Endothelial cell of umbilical vein (primary cell): ENCODE results near the gene CCDC30. TPM values are rescaled to one million over a fixed set of nuclear protein-coding genes. Genes with fewer than 3 reads are reported as not detected.

ENCODE experiments used
- Bru-seq: library from RNA; stranded (reverse); fragments of 400-500 nt; gene quantifications from one replicate; lab custom pipeline; 2021; lab: Mats Ljungman, UMichigan
- BruChase-seq, 2 experiments: library from RNA; stranded (reverse); fragments of 400-500 nt; gene quantifications; one replicate each; lab custom pipeline; 2021; lab: Mats Ljungman, UMichigan
- BruUV-seq: library from RNA; stranded (reverse); fragments of 400-500 nt; replicated peaks from 2 replicates; lab custom pipeline; 2021; lab: Mats Ljungman, UMichigan
- CTCF ChIA-PET: fragments of 300-600, 350-600 bp; sonication (Branson Sonifier 250); formaldehyde crosslinking; loops from one replicate; lab custom pipeline; 2021; ENCODE audit warnings: antibody characterized with exemption, inconsistent platforms; lab: Charles Lee
- POLR2A ChIA-PET: fragments of 300-600, 350-600 bp; sonication (Branson Sonifier 250); formaldehyde crosslinking; loops from one replicate; lab custom pipeline; 2021; ENCODE audit warnings: antibody characterized with exemption, inconsistent platforms; lab: Charles Lee
- DNase-seq: peaks from one replicate; pipeline ENCODE4 v3.0.0-alpha.2; 2011; ENCODE audit warnings: low read depth, low spot score
- FAIRE-seq: peaks from 2 replicates; lab custom pipeline; 2011; peaks lifted over from hg19 to GRCh38; lab: Jason Lieb, UNC
- H2AFZ ChIP-seq: 2 replicates; pipeline ENCODE4 v1.6.0; 2012; ENCODE audit warnings: low read depth, low read length, control low read depth, inconsistent platforms
- H3K27ac ChIP-seq: 2 replicates; pipeline ENCODE4 v1.5.1; 2011; ENCODE audit warnings: low read depth, mild to moderate bottlenecking, control low read depth, low read length, moderate library complexity; ENCODE audit not compliant: insufficient read depth
- H3K27me3 ChIP-seq, 2 experiments: 2 replicates each; pipeline versions ENCODE4 v1.6.0 to v1.6.1; 2011; ENCODE audit warnings: low read length in 2 of 2, mixed read lengths in 1 of 2; ENCODE audit not compliant: control insufficient read depth in 2 of 2, insufficient read depth in 2 of 2
- H3K36me3 ChIP-seq, 2 experiments: 2 replicates in 1 of 2; 3 replicates in 1 of 2; pipeline ENCODE4 v1.5.1; 2011; ENCODE audit warnings: low read length in 2 of 2, mild to moderate bottlenecking in 1 of 2, moderate library complexity in 1 of 2; ENCODE audit not compliant: control insufficient read depth in 2 of 2, insufficient read depth in 2 of 2; ENCODE audit errors: extremely low read depth in 1 of 2
- H3K4me1 ChIP-seq: 3 replicates; pipeline ENCODE4 v1.5.1; 2011; ENCODE audit warnings: mild to moderate bottlenecking, low read length; ENCODE audit not compliant: control insufficient read depth, insufficient read depth; ENCODE audit errors: extremely low read depth
- H3K4me2 ChIP-seq: 2 replicates; pipeline ENCODE4 v1.6.1; 2011; ENCODE audit warnings: low read length, control low read depth, mixed read lengths; ENCODE audit not compliant: insufficient read depth
- H3K4me3 ChIP-seq, 3 experiments: fragments of 200-600 bp in 1 of 3; sonication (generic), shearing (Covaris generic) in 1 of 3; replicated peaks in 1 of 3; 2 replicates each; pipeline ENCODE4 v1.5.1; 2011 to 2016; ENCODE audit warnings: control low read depth in 3 of 3, low read length in 3 of 3, mild to moderate bottlenecking in 2 of 3, inconsistent platforms in 1 of 3, low read depth in 1 of 3, moderate library complexity in 1 of 3; ENCODE audit not compliant: insufficient read depth in 1 of 3
- H3K79me2 ChIP-seq: 2 replicates; pipeline ENCODE4 v1.6.0; 2012; ENCODE audit warnings: low read length, inconsistent platforms; ENCODE audit not compliant: control insufficient read depth, insufficient read depth
- H3K9ac ChIP-seq: replicated peaks from 2 replicates; pipeline ENCODE3; 2011; ENCODE audit warnings: low read length, control low read depth; ENCODE audit not compliant: insufficient read depth; ENCODE audit errors: extremely low read depth
- H3K9me1 ChIP-seq: replicated peaks from 3 replicates; pipeline ENCODE4 v1.6.0; 2011; ENCODE audit warnings: mild to moderate bottlenecking, low read length; ENCODE audit not compliant: control insufficient read depth, insufficient read depth; ENCODE audit errors: extremely low read depth
- H3K9me3 ChIP-seq: replicated peaks from 2 replicates; pipeline ENCODE4 v1.5.1; 2012; ENCODE audit warnings: low read length, inconsistent platforms; ENCODE audit not compliant: control insufficient read depth, insufficient read depth
- H4K20me1 ChIP-seq: replicated peaks from 2 replicates; pipeline ENCODE3; 2011; ENCODE audit warnings: mild to moderate bottlenecking, low read length; ENCODE audit not compliant: control insufficient read depth, insufficient read depth; ENCODE audit errors: extremely low read depth
- CTCF ChIP-seq, 2 donors: IDR thresholded peaks; 1 replicate in 1 of 2; 2 replicates in 1 of 2; pipeline ENCODE4 v1.5.1; 2011; ENCODE audit warnings: low read length in 2 of 2, mild to moderate bottlenecking in 2 of 2, moderate library complexity in 2 of 2, control low read depth in 1 of 2, inconsistent platforms in 1 of 2, low read depth in 1 of 2; ENCODE audit not compliant: insufficient read depth in 1 of 2; ENCODE audit errors: extremely low read depth in 1 of 2
- EZH2 ChIP-seq: IDR thresholded peaks from 2 replicates; pipeline ENCODE4 v1.6.1; 2012; ENCODE audit warnings: borderline replicate concordance, low read depth, mild to moderate bottlenecking, moderate library complexity, low read length, inconsistent platforms; ENCODE audit not compliant: severe bottlenecking
- FOS ChIP-seq: IDR thresholded peaks from 2 replicates; pipeline ENCODE4 v1.6.1; 2011; ENCODE audit warnings: mild to moderate bottlenecking, low read length, moderate library complexity, borderline replicate concordance; ENCODE audit not compliant: insufficient read depth
- GATA2 ChIP-seq: IDR thresholded peaks from 2 replicates; pipeline ENCODE4 v1.7.0; 2011; ENCODE audit warnings: low read depth, mild to moderate bottlenecking, moderate library complexity, mixed read lengths, low read length; ENCODE audit not compliant: insufficient read length, insufficient read depth
- JUN ChIP-seq: IDR thresholded peaks from 2 replicates; pipeline ENCODE4 v1.6.1; 2011; ENCODE audit warnings: borderline replicate concordance, low read depth; ENCODE audit not compliant: insufficient read length, insufficient read depth
- MYC ChIP-seq: IDR thresholded peaks from one replicate; pipeline ENCODE4 v1.6.1; 2011; ENCODE audit warnings: mild to moderate bottlenecking, low read depth, low read length
- POLR2A ChIP-seq: IDR thresholded peaks from 2 replicates; pipeline ENCODE4 v1.6.1; 2012; ENCODE audit warnings: low read depth, mild to moderate bottlenecking, control low read depth, low read length
- POLR2AphosphoS5 ChIP-seq: IDR thresholded peaks from 2 replicates; pipeline ENCODE4 v1.6.1; 2012; ENCODE audit warnings: low read depth, mild to moderate bottlenecking, control low read depth, low read length, moderate library complexity; ENCODE audit not compliant: insufficient read depth
- dilution Hi-C: fragments of 300-500 bp; cut with MboI; formaldehyde crosslinking; loops from one replicate; pipeline ENCODE4 v1.15.0; 2019; ENCODE audit warnings: low sequenced_read_pairs; ENCODE audit not compliant: extremely low pct_ligation_motif_present
- intact Hi-C: fragments of 100-400 bp; cut with micrococcal nuclease; formaldehyde crosslinking; loops from one replicate; pipeline ENCODE4 v1.10.0; 2022
- long read RNA-seq: library from polyadenylated mRNA; stranded (forward); transcript quantifications from one replicate; pipeline ENCODE4 v2.0.0, GENCODE V29; 2021
- polyA minus RNA-seq, 3 experiments: library from RNA; depleted of rRNA, polyadenylated mRNA; stranded (reverse); fragments of >200 nt; gene quantifications; 1 replicate in 1 of 3; 2 replicates in 2 of 3; pipeline ENCODE4 v1.2.3, GENCODE V29; 2011
- polyA plus RNA-seq, 4 experiments: library from polyadenylated mRNA; depleted of rRNA in 3 of 4; stranded (reverse) in 3 of 4; unstranded in 1 of 4; fragments of >200 nt; gene quantifications; 2 replicates each; pipeline versions ENCODE4 v1.2.1 to v1.2.3, GENCODE V29; 2011 to 2012; ENCODE audit warnings: missing spikeins in 1 of 4
- total RNA-seq: library from RNA; stranded (reverse); gene quantifications from 2 replicates; pipeline ENCODE4 v1.2.3, GENCODE V29; 2021
- TF ChIP-seq, protein P1 (sequence below): IDR thresholded peaks from 2 replicates; pipeline ENCODE4 v1.6.1; 2011; ENCODE audit not compliant: insufficient read depth, insufficient read length

The CCDC30 gene
- 1.5 and 2.9 TPM in 2 replicates for total RNA-seq
- polyA plus RNA-seq: 0.16 and 0.19 TPM in 2 replicates
- polyA plus RNA-seq (2011; cell fraction: cytosol; rRNA removed): 0.14 and 0.23 TPM in 2 replicates
- polyA plus RNA-seq (2011; cell fraction: nucleus; rRNA removed): 1.1 and 1.8 TPM in 2 replicates
- polyA plus RNA-seq (2012): 0.50 TPM in 2 replicates
- 1.1 and 1.6 TPM in 2 replicates for polyA minus RNA-seq
- polyA minus RNA-seq (2011; cell fraction: cytosol; rRNA and poly(A)+ RNA removed): not detected
- 2.5 and 4.0 TPM in 2 replicates for polyA minus RNA-seq (2011; cell fraction: nucleus; rRNA and poly(A)+ RNA removed)
- percentile 28 among the genes with signal in this experiment for Bru-seq, nascent RNA
- percentile 33 among the genes with signal in this experiment for BruChase-seq, experiment 1, labeled RNA remaining after a 6-hour chase
- percentile 25 among the genes with signal in this experiment for BruChase-seq, experiment 2, labeled RNA remaining after a 2-hour chase
- long read RNA-seq, partial matches to known transcripts: 0 of 23 reads
- long read RNA-seq, other reads (novel, unspliced or antisense): 23 of 23 reads

- peak within 1 kb of the TSS; percentile 24 for H3K27ac ChIP-seq
- CTCF ChIA-PET: interaction anchor here (0.8 to 1.5 kb wide), 4 partner anchors 11 to 290 kb away, joined by 3 to 4 read pairs (median 4); no protein-coding TSS in a partner anchor
- no TSS peak for BruUV-seq
These were observed at the start of gene CCDC30 for GRCh38 chr1:42462828-42463763. TSS of gene CCDC30 (plus strand) at chr1:42463286. CDS start at chr1:42480552, 17,266 bp downstream.

More at GRCh38 chr1:42462828-42463763, at the start of gene CCDC30:
- Histone ChIP-seq H3K9ac (peak within 1 kb of the TSS; percentile 50), H2AFZ (peak within 1 kb of the TSS; percentile 92), H3K27me3 (peaks cover under 1 to 3% of the 10 kb centered on the region in 2 experiments), H3K9me1 (no peaks in the 10 kb centered on the region), H3K79me2 (no peaks in the 10 kb centered on the region), H3K4me3 (peak within 1 kb of the TSS; percentile 57 to 79 (median 67)), H3K36me3 (no peaks in the 10 kb centered on the region), H3K9me3 (no peaks in the 10 kb centered on the region), H4K20me1 (no peaks in the 10 kb centered on the region), H3K4me2 (peak within 1 kb of the TSS; percentile 90), H3K4me1 (peaks cover 7% of the 10 kb centered on the region)
- POLR2A ChIA-PET: no interaction called here
- DNase-seq: peak; percentile 99
- dilution Hi-C loops (no loop called here), intact Hi-C loops (loop anchor here (1.0 to 2.0 kb wide), 5 partner anchors 58 to 290 kb away; partner anchors contain the start of genes FOXJ3, PPIH and RIMKLA)
- peak; percentile 98 for FAIRE-seq
- TF ChIP-seq JUN: no peak
- TF ChIP-seq POLR2A: no peak
- TF ChIP-seq EZH2: no peak
- TF ChIP-seq, protein P1, sequence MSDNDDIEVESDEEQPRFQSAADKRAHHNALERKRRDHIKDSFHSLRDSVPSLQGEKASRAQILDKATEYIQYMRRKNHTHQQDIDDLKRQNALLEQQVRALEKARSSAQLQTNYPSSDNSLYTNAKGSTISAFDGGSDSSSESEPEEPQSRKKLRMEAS: peak; percentile 14
- TF ChIP-seq GATA2: no peak
- TF ChIP-seq MYC: no peak
- no peak for TF ChIP-seq FOS
- TF ChIP-seq CTCF (IDR thresholded peaks at IDR 0.05; ENCODE audit: extremely low read depth in 1 of 2, insufficient read depth in 1 of 2, low read depth in 1 of 2, low read length in 2 of 2): no peak
- peak; percentile 54 for TF ChIP-seq POLR2AphosphoS5
